PFSK-1 (cell line): Measurements from ENCODE around the gene STK24.

Source experiments
- POLR2AphosphoS5 ChIP-seq: IDR thresholded peaks from 2 replicates; pipeline ENCODE4 v1.6.1; 2012; ENCODE audit warnings: low read depth, mild to moderate bottlenecking, control low read depth, low read length, moderate library complexity
- TAF1 ChIP-seq: IDR thresholded peaks from 2 replicates; pipeline ENCODE4 v1.6.1; 2012; ENCODE audit warnings: low read length, control low read depth, borderline replicate concordance; ENCODE audit not compliant: insufficient read depth
- TF ChIP-seq, protein P1 (sequence below), 2 experiments: IDR thresholded peaks; 2 replicates each; pipeline versions ENCODE4 v1.6.1 to v1.8.0; 2011 to 2012; ENCODE audit warnings: low read depth in 2 of 2, low read length in 2 of 2, control low read depth in 1 of 2, inconsistent platforms in 1 of 2, mild to moderate bottlenecking in 1 of 2, moderate library complexity in 1 of 2; ENCODE audit not compliant: insufficient read depth in 1 of 2

DNA sequence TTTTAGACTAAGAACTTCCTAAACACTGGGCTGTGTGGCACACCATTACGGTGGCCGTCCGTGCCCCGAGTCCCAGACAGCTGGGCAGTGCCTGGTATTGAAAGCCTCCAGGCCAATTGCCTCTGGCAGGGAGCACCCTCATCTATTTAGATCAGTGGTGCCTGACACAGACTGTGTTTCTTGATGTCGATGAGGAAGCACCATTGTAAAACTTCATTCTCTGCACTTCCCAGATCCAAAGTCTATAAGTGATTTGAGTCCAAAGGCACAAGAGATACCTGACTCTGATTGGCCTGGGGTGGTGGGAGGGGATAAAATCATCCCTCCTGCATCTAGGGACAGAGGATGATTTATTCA, 8.5 kb upstream of the STK24 start:
- TF ChIP-seq, protein P1, sequence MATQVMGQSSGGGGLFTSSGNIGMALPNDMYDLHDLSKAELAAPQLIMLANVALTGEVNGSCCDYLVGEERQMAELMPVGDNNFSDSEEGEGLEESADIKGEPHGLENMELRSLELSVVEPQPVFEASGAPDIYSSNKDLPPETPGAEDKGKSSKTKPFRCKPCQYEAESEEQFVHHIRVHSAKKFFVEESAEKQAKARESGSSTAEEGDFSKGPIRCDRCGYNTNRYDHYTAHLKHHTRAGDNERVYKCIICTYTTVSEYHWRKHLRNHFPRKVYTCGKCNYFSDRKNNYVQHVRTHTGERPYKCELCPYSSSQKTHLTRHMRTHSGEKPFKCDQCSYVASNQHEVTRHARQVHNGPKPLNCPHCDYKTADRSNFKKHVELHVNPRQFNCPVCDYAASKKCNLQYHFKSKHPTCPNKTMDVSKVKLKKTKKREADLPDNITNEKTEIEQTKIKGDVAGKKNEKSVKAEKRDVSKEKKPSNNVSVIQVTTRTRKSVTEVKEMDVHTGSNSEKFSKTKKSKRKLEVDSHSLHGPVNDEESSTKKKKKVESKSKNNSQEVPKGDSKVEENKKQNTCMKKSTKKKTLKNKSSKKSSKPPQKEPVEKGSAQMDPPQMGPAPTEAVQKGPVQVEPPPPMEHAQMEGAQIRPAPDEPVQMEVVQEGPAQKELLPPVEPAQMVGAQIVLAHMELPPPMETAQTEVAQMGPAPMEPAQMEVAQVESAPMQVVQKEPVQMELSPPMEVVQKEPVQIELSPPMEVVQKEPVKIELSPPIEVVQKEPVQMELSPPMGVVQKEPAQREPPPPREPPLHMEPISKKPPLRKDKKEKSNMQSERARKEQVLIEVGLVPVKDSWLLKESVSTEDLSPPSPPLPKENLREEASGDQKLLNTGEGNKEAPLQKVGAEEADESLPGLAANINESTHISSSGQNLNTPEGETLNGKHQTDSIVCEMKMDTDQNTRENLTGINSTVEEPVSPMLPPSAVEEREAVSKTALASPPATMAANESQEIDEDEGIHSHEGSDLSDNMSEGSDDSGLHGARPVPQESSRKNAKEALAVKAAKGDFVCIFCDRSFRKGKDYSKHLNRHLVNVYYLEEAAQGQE (IDR thresholded peaks at IDR 0.05; ENCODE audit: insufficient read depth in 1 of 2, low read depth in 2 of 2, low read length in 2 of 2), result no peak
- no peak for TF ChIP-seq POLR2AphosphoS5
- no peak for TF ChIP-seq TAF1
